HL-60 (cell line): ENCODE results near the gene SLC35G6.
"Not testable (repeated sequence)": the region's sequence is repeated elsewhere in the genome, so short reads cannot be mapped to it uniquely, and the experiment has no call there.

Experiments used
- DNase-seq, 2 experiments: peaks; one replicate each; pipeline ENCODE4 v3.0.0-alpha.2; 2010 to 2020; ENCODE audit warnings: low read depth in 1 of 2, low spot score in 1 of 2
- H3K27ac ChIP-seq: fragments of 250-450 bp; sonication (Bioruptor Pico); replicated peaks from 2 replicates; pipeline ENCODE4 v1.5.1; 2020; ENCODE audit warnings: mild to moderate bottlenecking, moderate library complexity
- H3K27me3 ChIP-seq: fragments of 250-450 bp; sonication (Bioruptor Pico); 2 replicates; pipeline ENCODE4 v1.5.1; 2021; ENCODE audit warnings: mild to moderate bottlenecking, moderate library complexity; ENCODE audit not compliant: insufficient read depth, poor library complexity, severe bottlenecking
- H3K4me3 ChIP-seq: replicated peaks from 2 replicates; pipeline ENCODE4 v1.5.1; 2011; ENCODE audit warnings: mild to moderate bottlenecking, control low read depth, low read length; ENCODE audit not compliant: insufficient read depth
- GABPA ChIP-seq: IDR thresholded peaks from 2 replicates; pipeline ENCODE4 v1.6.1; 2012; ENCODE audit warnings: low read depth
- POLR2AphosphoS5 ChIP-seq: IDR thresholded peaks from 2 replicates; pipeline ENCODE4 v1.6.1; 2012; ENCODE audit warnings: low read depth
- REST ChIP-seq: IDR thresholded peaks from 2 replicates; pipeline ENCODE4 v1.6.1; 2012; ENCODE audit warnings: low read depth; ENCODE audit not compliant: insufficient replicate concordance
- SPI1 ChIP-seq: IDR thresholded peaks from 2 replicates; pipeline ENCODE4 v1.6.1; 2012; ENCODE audit warnings: low read depth, mild to moderate bottlenecking, borderline replicate concordance
- TF ChIP-seq, protein P1 (sequence below): IDR thresholded peaks from one replicate; pipeline ENCODE4 v1.5.1; 2011; ENCODE audit warnings: low read length, control low read depth, inconsistent platforms; ENCODE audit not compliant: insufficient read depth

Gene SLC35G6

GRCh38 chr17:7466639-7467341 lies 14.5 kb upstream of the SLC35G6 start:
- peak overlapping the region; percentile 22; the same call in 1 of the 2 replicates for H3K27ac ChIP-seq
- TF ChIP-seq, protein P1, sequence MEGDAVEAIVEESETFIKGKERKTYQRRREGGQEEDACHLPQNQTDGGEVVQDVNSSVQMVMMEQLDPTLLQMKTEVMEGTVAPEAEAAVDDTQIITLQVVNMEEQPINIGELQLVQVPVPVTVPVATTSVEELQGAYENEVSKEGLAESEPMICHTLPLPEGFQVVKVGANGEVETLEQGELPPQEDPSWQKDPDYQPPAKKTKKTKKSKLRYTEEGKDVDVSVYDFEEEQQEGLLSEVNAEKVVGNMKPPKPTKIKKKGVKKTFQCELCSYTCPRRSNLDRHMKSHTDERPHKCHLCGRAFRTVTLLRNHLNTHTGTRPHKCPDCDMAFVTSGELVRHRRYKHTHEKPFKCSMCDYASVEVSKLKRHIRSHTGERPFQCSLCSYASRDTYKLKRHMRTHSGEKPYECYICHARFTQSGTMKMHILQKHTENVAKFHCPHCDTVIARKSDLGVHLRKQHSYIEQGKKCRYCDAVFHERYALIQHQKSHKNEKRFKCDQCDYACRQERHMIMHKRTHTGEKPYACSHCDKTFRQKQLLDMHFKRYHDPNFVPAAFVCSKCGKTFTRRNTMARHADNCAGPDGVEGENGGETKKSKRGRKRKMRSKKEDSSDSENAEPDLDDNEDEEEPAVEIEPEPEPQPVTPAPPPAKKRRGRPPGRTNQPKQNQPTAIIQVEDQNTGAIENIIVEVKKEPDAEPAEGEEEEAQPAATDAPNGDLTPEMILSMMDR, result no peak
- no peak for TF ChIP-seq REST
- no peak overlapping the region for H3K4me3 ChIP-seq
- H3K27me3 ChIP-seq, result no peaks in the 10 kb centered on the region
- peak in 1 of 2 experiments; percentile 11 for DNase-seq

GRCh38 chr17:7467498-7467897 lies 13.7 kb upstream of the SLC35G6 start:
- Histone ChIP-seq H3K4me3 (no peak overlapping the region), H3K27me3 (no peaks in the 10 kb centered on the region), H3K27ac (no peak overlapping the region)
- TF ChIP-seq, protein P1, result no peak
- TF ChIP-seq GABPA, result no peak
- TF ChIP-seq POLR2AphosphoS5, result no peak
- no peak for DNase-seq

DNA sequence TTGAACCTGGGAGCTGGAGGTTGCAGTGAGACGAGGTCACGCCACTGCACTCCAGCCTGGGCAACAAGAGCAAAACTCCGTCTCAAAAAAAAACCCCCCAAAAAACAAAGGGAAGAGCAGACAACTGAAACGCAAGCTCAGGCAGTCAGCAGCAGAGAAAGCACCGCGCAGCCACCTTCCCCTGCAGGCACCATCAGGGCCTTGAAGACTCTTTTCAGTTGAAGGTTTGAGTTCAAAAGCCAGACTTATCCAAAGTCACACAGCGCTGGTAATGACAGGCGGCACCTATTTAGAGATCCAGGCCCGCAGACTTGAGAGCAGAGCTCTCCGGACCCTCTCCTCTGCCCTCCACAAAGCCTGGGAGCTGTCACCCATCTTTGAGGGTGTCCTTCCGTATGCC lies 13.0 kb upstream of the SLC35G6 start:
- TF ChIP-seq REST, result no peak
- no peak for TF ChIP-seq GABPA
- Histone ChIP-seq H3K27ac (no peak overlapping the region), H3K27me3 (no peaks in the 10 kb centered on the region), H3K4me3 (no peak overlapping the region)
- DNase-seq, result no peak

DNA sequence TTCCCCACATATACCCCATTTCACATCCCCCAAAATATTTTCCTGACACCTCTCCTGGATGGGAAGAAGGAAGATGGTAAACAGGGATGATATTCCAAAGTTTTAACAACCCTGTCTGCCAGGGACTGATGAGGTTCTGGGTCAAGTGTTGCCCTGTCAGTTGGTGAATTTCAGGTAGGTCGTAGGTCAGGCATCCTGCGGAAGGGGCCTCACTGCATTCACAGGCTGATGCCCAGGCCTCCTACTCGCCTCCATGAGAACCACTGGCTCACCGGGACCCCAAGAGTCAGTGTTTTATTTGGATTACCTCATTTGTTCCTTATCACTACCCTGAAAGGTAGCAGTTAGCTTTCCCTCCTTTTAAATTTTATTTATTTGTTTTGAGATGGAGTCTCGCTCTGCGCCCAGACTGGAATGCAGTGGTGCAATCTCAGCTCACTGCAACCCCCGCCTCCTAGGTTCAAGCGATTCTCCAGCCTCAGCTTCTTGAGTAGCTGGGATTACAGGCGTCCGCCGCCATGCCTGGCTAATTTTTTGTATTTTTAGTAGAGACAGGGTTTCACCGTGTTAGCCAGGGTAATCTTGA lies 12.3 kb upstream of the SLC35G6 start:
- Histone ChIP-seq H3K4me3 (no peak overlapping the region), H3K27ac (no peak overlapping the region), H3K27me3 (no peaks in the 10 kb centered on the region)
- TF ChIP-seq SPI1 (no peak), REST (no peak), POLR2AphosphoS5 (no peak), GABPA (no peak)
- TF ChIP-seq, protein P1, result no peak
- DNase-seq, result no peak

DNA sequence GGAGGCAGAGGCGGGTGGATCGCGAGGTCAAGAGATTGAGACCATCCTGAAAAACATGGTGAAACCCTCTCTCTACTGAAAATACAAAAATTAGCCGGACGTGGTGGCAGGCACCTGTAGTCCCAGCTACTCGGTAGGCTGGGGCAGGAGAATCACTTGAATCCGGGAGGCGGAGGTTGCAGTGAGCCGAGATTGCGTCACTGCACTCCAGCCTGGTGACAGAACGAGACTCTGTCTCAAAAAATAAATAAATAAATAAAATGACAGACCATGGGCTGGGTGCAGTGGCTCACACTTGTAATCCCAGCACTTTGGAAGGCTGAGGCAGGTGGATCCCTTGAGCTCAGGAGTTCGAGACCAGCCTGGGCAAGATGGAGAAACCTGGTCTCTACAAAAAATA lies 11.4 kb upstream of the SLC35G6 start:
- not testable (repeated sequence) for H3K27ac ChIP-seq, H3K4me3 ChIP-seq, DNase-seq, H3K27me3 ChIP-seq

DNA sequence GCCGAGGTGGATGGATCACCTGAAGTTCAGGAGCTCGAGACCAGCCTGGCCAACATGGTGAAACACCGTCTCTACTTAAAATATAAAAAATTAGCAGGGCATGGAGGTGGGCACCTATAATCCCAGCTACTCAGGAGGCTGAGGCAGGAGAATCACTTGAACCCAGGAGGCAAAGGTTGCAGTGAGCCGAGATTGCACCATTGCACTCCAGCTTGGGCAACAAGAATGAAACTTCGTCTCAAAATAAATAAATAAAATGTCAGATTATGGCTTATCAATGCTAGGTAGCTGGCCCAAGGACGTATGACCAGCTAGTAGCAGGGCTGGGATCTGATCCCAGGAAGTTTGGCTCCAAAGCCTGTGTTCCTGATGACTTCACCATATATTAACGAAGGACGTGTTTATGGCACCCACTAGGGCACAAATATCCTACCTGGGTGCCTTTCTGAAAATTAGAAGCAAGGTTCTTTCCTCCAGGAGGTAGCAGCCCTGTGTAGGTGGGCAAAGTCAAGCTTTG lies 10.7 kb upstream of the SLC35G6 start:
- not testable (repeated sequence) for H3K27me3 ChIP-seq, DNase-seq, H3K27ac ChIP-seq, H3K4me3 ChIP-seq
